ENCODE measurements around the gene TOM1L2.

TOM1L2 gene

GRCh38 chr17:17849147-17849820 is 122.9 kb downstream of the TOM1L2 start:
- peak; percentile 59 to 82 for DNase-seq (ENCODE audit: low read depth in 2 of 2)

- no peak for DNase-seq (ENCODE audit: low read depth in 2 of 2)
Measured at GRCh38 chr17:17848311-17849082, 123.7 kb downstream of the TOM1L2 start.

DNA sequence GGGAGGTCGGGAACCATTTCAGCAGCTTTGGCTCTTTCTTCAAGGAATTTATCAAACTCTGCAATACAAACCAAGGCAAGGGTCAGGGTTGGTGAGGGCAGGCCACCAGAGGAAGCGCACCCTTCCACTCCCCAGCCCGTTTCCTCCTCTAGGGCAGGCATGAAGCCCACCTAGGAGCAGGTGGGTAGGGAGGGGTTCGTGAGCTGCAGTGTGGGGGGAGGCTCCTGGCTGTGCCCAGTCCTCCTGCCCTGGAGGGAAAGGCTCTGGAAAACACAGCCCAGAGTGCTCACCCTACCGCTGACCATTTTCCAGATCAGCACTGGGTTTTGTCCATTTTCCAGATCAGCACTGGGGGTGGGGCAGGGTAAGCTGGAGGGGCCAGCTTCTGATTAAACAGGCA is 124.5 kb downstream of the TOM1L2 start:
- DNase-seq (ENCODE audit: low read depth in 2 of 2): no peak

GRCh38 chr17:17847118-17847689 is 125.0 kb downstream of the TOM1L2 start:
- no peak for DNase-seq (ENCODE audit: low read depth in 2 of 2)

DNA sequence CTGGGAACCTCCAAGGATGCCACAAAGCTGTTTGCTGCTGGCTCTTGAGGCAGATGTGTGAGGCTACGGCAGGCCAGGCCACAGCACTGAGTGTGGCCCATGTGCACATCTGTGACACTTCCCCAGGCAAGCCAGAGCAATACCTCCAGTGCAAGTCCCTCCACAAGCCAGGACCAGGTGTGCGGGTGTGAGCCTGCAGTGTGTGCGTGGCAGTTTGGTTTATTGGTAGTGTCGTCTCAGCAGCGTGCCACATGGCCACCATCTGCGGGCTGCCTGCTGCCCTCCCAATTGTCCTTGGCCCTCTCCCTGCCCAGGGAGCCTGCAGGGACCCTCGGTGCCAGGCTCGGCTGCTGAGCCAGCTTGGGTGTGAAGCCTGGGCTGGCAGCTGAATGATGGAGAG is 125.6 kb downstream of the TOM1L2 start:
- no peak for DNase-seq (ENCODE audit: low read depth in 2 of 2)

DNA sequence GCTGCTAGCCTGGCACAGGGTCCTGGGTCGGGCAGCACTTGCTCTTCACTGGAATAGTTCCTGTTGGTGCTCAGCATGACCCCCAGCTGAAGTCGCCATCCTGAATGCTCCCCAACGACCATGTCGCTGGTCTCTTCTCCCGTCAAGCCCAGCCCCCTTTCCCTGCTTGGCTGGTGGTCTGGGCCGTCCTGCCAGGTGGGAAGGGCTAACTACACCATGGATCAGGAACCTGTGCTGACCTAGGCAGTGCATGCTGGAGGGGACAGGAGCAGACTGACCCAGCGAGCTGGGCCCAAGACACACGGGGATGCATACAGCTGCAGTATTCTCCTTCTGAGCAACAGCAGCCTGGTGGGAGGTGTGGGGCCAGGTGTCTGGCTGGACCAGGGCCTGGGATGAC is 126.2 kb downstream of the TOM1L2 start:
- no peak for DNase-seq (ENCODE audit: low read depth in 2 of 2)

GRCh38 chr17:17845046-17845775 is 127.0 kb downstream of the TOM1L2 start:
- no peak for DNase-seq (ENCODE audit: low read depth in 2 of 2)

- DNase-seq (ENCODE audit: low read depth in 2 of 2): no peak
Measured at GRCh38 chr17:17844500-17844899, 127.7 kb downstream of the TOM1L2 start.

DNA sequence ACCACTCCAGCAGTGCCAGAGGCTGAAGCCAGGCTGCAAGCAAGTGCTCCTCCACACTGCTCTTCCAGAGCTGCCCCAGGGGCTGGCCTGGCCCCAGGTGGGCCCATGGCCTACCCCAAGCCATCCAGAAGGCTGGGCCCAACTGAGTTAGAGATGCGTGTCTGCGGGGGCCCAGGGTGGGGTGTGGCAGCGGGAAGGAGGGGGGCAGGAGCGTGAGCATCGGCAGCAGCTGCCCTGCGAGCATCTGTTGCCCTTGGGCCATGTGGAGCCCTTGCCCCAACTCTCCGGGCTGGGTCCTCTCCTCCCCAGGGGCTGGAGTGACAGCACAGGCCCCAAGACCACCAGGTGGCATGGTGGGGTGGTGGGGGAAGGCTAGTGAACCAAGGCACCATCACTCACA is 128.1 kb downstream of the TOM1L2 start:
- DNase-seq (ENCODE audit: low read depth in 2 of 2): no peak

GRCh38 chr17:17843096-17843495 is 129.1 kb downstream of the TOM1L2 start:
- no peak for DNase-seq (ENCODE audit: low read depth in 2 of 2)

DNA sequence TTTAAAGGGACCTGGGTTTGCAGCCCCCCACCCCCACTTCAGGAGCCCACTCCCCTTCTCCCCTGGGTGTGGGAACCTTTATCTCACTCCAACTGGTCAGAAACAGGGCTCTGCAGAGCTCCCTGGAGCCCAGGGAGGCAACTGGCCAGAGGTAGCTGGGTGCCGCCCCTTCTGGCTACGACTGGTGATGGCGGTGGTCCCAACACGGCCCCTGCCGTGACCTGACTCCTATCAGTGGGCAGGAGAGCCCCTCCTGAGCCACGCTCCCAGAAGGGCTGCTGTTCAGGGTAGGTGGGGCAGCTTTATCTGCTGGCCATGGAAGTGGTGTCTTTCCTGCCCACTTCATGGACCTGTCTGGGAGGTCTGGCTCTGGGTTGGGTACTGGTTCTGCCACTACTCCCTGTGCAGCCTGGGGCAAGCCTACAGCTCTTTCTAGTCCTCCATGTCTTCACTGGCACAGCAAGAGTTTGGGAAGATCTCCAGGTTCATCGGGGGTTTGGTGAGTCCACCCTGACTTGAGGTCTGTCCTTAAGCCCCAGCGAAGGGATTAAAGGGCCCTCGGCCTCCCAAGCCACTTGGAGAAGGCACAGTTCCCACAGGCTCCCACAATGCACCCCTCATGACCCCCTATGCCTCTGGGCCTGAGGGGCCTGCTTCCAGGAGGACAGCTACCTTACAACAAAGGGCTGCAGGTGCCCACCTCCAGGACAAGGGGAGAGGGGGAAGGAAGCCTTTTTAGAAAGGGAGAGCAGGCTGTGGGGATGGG is 129.9 kb downstream of the TOM1L2 start:
- DNase-seq (ENCODE audit: low read depth in 2 of 2): no peak

DNA sequence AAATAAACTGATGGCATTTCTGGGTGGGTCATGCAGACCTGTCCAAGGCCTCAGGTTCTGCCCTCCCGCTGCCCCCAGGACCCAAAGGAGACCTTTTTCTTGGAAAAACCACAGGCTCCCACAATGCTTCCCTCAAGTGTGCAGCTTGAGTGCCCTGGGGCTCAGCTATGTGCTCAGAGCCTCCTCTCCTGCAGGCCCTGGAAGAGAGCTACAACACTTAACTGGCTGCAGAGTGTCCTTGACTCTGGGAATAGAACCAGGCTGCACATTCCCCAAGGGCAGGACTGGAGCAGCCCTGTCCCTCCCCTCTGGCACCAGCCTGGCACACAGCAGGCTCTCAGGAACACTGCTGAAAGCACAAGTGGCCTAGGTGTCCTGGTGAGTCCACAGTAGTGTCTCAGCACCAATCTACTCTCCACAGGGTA is 130.6 kb downstream of the TOM1L2 start:
- DNase-seq (ENCODE audit: low read depth in 2 of 2): no peak

DNA sequence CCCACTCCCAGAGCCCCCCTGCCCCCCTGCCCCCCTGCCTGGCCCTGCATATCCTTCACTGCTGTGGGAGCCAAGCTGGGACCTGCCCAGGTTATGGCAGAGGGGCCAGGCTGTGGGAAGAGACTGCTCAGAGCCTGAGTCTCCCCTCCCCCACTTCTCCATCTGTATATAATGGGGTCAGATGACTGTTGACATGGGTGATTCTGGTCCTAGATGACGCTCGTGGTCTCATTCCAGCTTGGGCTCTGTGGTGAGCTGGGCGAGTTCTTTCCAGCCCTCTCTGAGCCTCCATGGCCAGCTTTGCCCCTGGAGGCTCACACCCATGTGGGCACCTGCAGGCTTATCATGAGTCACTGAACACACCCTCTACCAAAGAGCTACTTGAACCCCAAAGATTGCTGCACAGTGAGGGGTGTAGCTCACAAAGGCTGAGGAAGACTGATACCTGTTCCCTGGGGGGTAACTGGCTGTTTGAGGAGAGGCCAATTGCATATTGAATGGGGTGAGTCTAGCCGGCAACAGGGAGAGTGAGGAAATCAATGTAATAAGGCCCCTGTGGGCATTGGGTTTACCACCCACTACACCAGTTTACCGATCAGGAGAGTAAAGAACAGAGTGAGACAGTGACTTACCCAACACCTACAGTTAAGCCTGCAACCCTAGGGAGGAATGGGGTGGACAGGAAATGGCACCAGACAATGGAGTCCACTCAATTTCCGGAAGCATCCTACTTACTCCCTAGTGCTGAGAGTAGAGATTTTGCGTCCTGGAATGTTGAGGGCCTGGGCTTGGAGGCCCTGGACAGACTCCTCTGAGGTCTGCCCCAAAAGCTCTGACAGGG is 131.2 kb downstream of the TOM1L2 start:
- DNase-seq (ENCODE audit: low read depth in 2 of 2): no peak

GRCh38 chr17:17839791-17840707 is 132.2 kb downstream of the TOM1L2 start:
- DNase-seq (ENCODE audit: low read depth in 2 of 2): peak in 1 of 2 experiments; percentile 75

GRCh38 chr17:17837966-17838962 is 133.9 kb downstream of the TOM1L2 start:
- no peak for DNase-seq (ENCODE audit: low read depth in 2 of 2)

DNA sequence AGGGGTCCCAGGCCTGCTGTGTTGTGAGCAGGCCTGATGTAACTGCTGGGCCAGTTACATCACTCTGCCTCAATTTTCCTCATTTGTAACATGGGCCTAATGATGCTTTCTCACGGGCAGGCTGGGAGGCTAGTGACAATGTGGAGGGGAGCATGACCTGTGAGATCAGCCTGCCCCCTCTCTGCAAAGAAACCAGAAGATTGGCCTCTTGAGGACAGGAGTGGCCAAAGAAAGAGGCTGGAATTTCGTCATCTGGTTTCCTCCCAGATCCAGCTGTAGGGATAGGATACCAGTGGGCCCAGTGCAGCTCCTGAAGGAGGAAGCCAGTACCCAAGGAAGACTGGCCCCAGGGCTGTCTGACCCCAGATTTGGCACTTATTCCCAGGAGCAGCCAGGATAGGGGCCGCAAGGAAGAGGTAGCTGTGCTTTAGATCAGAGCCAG is 134.8 kb downstream of the TOM1L2 start:
- no peak for DNase-seq (ENCODE audit: low read depth in 2 of 2)

- peak in 1 of 2 experiments; percentile 62 for DNase-seq (ENCODE audit: low read depth in 2 of 2)
Measured at GRCh38 chr17:17836818-17837379, 135.3 kb downstream of the TOM1L2 start, which contains the start of gene SREBF1. Gene SREBF1 (minus strand): TSS chr17:17836986. CDS start chr17:17836817, 169 bp downstream.

Measured in stimulated activated CD4-positive, alpha-beta T cell treated with anti-CD3 and anti-CD28 coated beads, Interleukin-12 subunit alpha, Interleukin-12 subunit beta, amount 100 ng/mL, for 24 hours (primary cell).